NCI-H1436 treated with DMSO at 0.1 percent for 48 hours (cell line): Measurements from ENCODE around the gene AHDC1.
"Not testable (repeated sequence)": the region's sequence is repeated elsewhere in the genome, so short reads cannot be mapped to it uniquely, and the experiment has no call there.

Source experiments
- DNase-seq: peaks from one replicate; lab custom pipeline; 2025; lab: John Stamatoyannopoulos, UW

Gene AHDC1

GRCh38 chr1:27634177-27634984 is 30.4 kb upstream of the AHDC1 start:
- DNase-seq, result no peak

DNA sequence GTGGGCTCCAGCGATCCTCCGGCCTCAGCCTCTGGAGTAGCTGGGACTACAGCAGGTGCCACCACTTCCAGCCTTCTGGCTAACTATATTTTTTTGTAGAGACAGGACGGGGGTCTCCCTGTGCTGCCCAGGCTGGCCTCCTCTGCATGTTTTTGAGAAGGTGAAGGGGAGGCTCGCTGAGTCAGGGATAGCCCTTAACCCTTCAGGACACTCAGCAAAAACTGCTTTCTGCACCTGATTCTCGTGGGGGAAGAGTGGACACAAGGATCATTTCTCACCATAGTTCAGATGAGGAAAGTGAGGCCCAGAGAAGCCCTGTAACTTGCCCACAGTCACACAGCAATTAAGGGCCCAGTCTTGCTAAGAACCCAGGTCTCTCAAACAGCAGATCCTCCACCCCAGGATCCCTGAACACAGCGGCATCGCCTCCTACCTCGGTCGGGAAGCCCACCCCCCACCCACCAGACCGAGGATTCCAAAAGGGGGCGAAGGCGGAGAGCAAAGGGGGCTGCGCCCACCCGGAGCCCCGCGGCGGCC is 29.8 kb upstream of the AHDC1 start:
- no peak for DNase-seq

DNA sequence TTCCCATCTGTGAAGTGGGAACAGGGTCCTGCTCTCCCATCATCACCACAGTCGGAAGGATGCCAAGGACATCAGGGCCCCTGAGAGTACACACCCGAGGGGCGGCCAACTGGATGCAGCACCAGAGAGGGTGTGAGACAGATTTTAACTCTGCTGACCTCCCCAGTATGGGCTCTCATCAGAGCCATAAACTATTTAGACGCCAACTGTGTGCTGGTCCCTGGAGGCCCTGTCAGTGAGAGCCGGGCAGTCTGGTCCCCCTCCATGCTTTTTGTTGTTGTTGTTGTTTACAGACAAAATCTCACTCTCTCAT is 29.3 kb upstream of the AHDC1 start:
- no peak for DNase-seq

- no peak for DNase-seq
Measured at GRCh38 chr1:27632387-27633297, 28.7 kb upstream of the AHDC1 start.

DNA sequence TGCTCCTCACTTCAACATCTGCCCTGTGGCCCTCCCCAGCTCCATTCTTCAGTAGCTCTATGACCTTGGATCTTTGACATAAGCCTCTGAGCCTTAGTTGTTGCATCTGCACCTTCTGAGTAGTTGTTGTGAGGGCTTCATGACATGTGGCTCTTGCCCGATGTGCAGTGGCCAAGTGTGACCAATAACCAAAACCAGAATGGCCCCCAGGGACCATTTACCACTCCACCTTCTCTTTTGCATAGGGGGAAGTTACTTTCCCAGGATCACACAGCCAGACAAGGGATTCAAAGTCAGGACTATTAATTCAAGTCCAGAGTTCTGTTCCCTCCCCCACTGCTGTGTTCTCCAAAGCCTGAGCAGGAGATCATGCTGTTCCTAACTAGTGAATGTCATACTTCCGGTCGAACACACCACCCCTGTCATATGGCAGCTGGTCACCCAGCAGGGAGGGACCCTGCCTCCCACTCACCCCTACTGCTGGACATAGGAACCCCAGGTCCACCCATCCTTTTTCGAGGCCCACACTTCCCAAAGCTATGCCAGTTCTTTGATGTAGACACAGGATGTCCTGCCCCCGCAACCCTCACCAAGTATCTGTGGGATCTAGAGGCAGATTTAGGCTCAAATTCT is 27.0 kb upstream of the AHDC1 start:
- DNase-seq, result no peak

GRCh38 chr1:27628712-27629111 is 24.8 kb upstream of the AHDC1 start:
- no peak for DNase-seq

GRCh38 chr1:27627733-27628132 is 23.8 kb upstream of the AHDC1 start:
- DNase-seq, result not testable (repeated sequence)

DNA sequence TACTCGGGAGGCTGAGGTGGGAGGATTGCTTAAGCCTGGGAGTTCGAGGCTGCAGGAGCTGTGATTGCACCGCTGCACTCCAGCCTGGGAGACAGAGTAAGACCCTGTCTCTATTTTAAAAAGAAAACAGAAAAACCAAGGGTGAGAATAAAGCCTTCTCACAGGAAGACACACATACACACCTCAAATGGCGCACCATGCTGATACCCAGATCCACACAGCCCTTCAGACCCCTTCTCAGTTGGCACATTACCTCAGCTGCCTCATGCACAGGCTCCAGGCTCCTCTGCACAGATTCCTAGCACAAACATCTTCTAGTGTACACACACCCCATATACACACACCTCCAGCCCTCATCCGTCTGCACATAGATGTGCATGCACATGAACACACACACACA is 23.1 kb upstream of the AHDC1 start:
- no peak for DNase-seq

DNA sequence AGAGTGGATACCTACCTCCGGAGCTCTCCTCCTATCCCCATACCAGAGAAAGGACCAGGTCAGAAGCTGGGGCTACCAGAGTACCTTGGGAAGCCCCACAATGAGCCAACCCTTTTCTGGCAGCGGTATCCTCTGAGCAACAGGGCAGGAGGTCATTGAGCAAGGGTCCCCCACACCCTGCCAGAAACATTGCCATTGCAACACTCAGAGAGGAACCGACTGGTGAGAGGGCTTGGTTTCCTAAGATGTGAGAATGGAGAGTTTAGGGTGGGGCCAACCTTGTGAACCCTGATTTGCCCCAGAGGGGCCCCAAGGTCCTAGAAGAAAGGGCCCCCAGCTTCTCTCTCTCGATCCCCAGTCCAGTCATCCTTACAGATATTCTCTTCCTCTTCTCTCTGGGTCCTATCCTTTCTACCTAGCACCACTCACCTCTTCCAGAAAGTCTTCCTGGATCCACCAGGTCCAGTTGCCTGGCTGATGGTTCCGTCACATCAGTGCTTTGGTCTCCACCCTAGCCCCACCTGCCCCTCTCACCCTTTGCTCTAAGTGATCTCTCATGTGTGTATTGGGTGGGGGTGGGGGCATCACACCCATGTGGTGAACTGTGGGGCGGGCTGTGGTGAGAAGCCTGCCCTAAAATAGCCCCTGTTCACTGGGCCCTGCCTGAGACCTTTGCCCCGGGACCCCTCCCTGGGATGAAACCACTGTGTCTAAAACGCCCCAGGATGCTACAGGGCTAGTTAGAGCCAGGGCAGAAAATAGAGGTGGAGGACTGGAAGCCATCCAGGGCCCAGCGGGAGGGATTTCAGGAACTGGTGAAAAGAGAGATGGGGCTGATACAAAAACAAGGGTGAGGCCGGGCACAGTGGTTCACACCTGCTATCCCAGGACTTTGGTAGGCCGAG is 22.3 kb upstream of the AHDC1 start:
- no peak for DNase-seq

DNA sequence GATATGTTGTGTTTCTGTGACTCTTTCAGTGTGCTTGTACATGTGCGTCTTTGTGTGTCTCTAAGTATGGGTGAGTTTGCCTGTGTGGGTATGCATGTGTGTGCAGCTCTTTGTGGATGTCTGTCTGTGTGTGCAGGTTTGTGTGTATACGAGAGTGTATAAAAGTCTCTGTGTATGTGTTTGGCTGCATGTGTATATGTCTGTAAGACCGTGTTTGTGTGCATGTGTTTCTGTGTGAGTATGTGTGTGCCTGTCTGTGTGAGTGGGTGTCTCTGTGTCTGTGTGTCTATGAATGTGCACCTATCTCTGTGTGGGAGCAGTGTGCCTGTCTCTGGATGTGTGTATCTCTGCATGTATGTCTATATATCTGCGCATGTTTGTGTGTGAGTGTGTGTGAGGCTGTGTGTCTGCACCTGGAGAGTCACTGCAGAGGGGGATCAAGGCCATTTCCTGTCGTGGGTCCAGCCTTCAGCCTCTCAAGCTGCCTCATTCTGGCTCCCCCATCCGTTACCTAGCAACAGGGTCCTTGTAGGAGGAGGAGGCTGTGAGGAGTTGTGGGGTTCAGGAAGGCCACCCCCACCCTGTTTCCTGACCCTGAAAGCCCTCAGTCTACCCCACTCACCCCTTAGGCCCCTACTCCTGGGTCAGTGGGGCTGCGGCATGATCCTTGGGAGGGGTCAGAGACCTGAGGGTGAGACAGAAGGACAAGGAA is 20.7 kb upstream of the AHDC1 start:
- DNase-seq, result no peak

DNA sequence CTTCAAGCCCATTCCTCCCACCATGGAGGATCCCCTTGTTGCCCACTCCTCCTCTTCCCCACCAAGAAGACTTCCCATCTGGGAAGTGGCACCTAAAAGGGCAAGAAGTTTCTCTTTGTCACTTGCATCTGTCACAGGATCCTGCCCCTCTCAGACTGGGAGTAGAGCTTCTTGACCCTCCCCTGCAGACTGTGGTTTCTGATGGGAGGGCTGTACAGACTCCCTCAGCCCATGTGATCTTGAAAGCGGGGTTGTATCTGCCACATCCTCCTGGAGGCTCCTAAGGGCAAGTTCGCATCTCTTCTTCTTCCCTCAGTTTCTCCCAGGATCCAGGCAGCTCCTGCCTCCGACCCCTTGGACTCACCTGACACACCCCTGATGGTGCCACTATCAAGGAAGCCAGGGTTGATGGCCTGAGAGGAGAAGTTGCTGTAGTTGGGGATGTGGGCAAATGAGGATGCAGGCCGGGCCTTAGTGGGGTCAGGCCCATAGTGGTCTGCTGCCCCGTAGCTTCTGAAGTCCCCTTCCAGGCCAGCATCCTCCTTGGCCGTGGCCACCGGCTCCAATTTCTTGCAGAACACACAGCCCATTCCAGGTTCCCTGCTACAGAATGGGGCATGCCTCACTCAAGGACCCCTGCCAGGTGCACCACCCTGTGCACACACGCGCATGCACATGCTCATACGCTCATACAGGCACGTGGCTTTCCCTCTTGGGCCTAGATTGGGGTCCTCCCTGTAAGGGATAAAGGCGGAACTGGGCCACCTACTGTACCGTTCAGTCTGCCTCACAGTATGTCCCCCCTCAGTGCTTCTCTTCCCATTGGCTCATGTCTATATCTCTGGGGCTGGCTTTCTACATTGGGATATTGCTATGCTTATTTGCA is 19.6 kb upstream of the AHDC1 start:
- no peak for DNase-seq

DNA sequence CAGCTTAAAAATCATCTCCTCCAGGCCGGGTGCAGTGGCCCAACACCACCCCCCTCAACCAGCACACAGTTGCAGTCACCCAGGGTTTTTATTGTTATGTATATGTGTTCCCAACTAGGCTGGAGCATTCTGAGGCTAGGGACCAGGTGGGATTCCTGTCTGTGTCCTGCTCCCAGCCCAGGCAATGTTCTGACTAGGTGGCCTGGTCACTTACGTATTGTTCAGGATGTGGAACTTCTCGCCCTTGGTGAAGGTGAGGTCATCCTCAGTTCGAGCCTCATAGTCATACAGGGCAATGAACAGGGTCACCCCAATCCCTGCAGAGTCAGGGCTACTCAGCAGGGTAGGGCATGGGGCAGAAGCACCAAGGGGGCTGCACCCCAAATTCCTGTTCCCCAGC is 18.9 kb upstream of the AHDC1 start:
- DNase-seq, result no peak

GRCh38 chr1:27621051-27621920 is 17.3 kb upstream of the AHDC1 start:
- no peak for DNase-seq

- not testable (repeated sequence) for DNase-seq
Measured at GRCh38 chr1:27619782-27620438, 16.0 kb upstream of the AHDC1 start.

DNA sequence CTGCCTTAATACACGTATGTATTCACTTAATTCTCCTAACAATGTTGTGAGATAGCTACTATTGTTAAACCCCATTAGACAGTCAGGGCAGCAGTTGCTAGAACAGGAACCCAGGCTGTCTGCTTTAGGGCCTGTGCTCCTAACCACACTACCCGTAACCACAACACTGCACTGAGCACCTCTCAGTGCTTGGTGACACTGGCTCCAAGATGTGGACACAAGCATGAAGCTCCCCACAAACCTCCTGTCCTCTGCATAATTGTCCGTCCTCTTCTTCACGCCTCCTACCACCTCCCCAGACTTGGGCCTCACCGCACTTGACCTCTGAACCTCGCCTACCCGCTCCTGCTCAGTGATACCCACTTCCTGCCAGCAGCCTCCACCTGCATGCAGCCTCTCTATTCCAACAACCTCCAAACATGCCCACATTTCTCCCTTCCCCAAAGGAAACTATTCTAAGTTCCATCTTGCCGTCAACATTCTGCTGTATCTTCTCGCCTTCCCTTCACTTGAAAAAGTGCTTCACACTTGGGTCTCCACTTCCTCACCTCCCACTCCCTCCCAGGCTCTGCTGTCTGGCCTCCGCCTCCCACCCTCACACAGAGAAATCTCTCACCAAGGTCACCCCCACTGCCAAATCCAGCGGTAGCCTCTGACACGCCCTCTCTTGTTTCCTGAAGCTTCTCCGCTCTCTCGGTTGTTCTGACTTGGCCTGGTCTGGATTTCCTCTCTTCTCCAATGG is 14.6 kb upstream of the AHDC1 start:
- no peak for DNase-seq

- no peak for DNase-seq
Measured at GRCh38 chr1:27617420-27617819, 13.5 kb upstream of the AHDC1 start.

- DNase-seq, result no peak
Measured at GRCh38 chr1:27616441-27616840, 12.5 kb upstream of the AHDC1 start.
